ENCODE results near the gene ESD.
"Not testable (repeated sequence)": the region's sequence is repeated elsewhere in the genome, so short reads cannot be mapped to it uniquely, and the experiment has no call there.

The ESD gene

GRCh38 chr13:46761174-46761573 is 35.8 kb downstream of the ESD start:
- no peaks in the 10 kb centered on the region for H3K27me3 ChIP-seq (ENCODE audit: control insufficient read depth, insufficient read depth, low read length)
- H3K9me3 ChIP-seq (ENCODE audit: control insufficient read depth, insufficient read depth, low read depth, low read length) = no peaks in the 10 kb centered on the region
- no peak overlapping the region for H3K27ac ChIP-seq (ENCODE audit: low read depth, low read length)
- no peak overlapping the region for H3K4me3 ChIP-seq (ENCODE audit: low read depth, low read length)
- H3K9ac ChIP-seq (ENCODE audit: low read length) = no peak overlapping the region
- no peaks in the 10 kb centered on the region for H3K36me3 ChIP-seq (ENCODE audit: control insufficient read depth, insufficient read depth, low read length)
- H3K4me1 ChIP-seq (ENCODE audit: control insufficient read depth, insufficient read depth, low read length) = peaks cover 4% of the 10 kb centered on the region; the same call in 1 of the 2 replicates

DNA sequence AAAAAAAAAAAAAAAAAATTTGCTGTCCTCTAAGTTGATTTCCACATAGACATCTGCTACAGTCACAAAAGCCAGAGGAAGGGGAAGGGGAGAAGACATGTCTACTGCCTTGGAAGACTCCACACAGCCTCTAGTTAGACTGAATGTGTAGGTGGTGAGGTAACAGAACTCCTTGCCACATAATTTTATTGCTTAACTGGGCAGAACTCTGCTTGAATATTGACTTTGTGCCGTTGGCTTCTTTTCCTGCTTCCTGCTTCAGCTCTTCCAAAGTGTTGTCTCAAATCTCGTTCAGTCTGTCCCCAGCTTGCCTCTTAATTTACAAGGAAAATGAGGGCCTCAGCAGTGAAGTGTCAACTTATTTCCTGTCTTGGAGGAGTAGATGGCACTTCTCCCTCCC is 37.1 kb downstream of the ESD start:
- Histone ChIP-seq H3K4me1 (ENCODE audit: control insufficient read depth, insufficient read depth, low read length) (peaks cover 4% of the 10 kb centered on the region; the same call in 1 of the 2 replicates), H3K27me3 (ENCODE audit: control insufficient read depth, insufficient read depth, low read length) (no peaks in the 10 kb centered on the region), H3K9ac (ENCODE audit: low read length) (no peak overlapping the region), H3K36me3 (ENCODE audit: control insufficient read depth, insufficient read depth, low read length) (no peaks in the 10 kb centered on the region), H3K27ac (ENCODE audit: low read depth, low read length) (no peak overlapping the region), H3K9me3 (ENCODE audit: control insufficient read depth, insufficient read depth, low read depth, low read length) (no peaks in the 10 kb centered on the region), H3K4me3 (ENCODE audit: low read depth, low read length) (no peak overlapping the region)

- H3K27me3 ChIP-seq (ENCODE audit: control insufficient read depth, insufficient read depth, low read length) = no peaks in the 10 kb centered on the region
- no peak overlapping the region for H3K27ac ChIP-seq (ENCODE audit: low read depth, low read length)
- H3K4me3 ChIP-seq (ENCODE audit: low read depth, low read length) = no peak overlapping the region
- no peaks in the 10 kb centered on the region for H3K36me3 ChIP-seq (ENCODE audit: control insufficient read depth, insufficient read depth, low read length)
- no peak overlapping the region for H3K9ac ChIP-seq (ENCODE audit: low read length)
- H3K4me1 ChIP-seq (ENCODE audit: control insufficient read depth, insufficient read depth, low read length) = peaks cover 4% of the 10 kb centered on the region; the same call in 1 of the 2 replicates
- no peaks in the 10 kb centered on the region for H3K9me3 ChIP-seq (ENCODE audit: control insufficient read depth, insufficient read depth, low read depth, low read length)
These were observed 39.3 kb downstream of the ESD start for GRCh38 chr13:46757640-46758039.

GRCh38 chr13:46756977-46757376 is 40.0 kb downstream of the ESD start:
- Histone ChIP-seq H3K4me1 (ENCODE audit: control insufficient read depth, insufficient read depth, low read length) (peaks cover 4% of the 10 kb centered on the region; the same call in 1 of the 2 replicates), H3K4me3 (ENCODE audit: low read depth, low read length) (no peak overlapping the region), H3K9me3 (ENCODE audit: control insufficient read depth, insufficient read depth, low read depth, low read length) (no peaks in the 10 kb centered on the region), H3K27ac (ENCODE audit: low read depth, low read length) (no peak overlapping the region), H3K27me3 (ENCODE audit: control insufficient read depth, insufficient read depth, low read length) (no peaks in the 10 kb centered on the region), H3K9ac (ENCODE audit: low read length) (no peak overlapping the region), H3K36me3 (ENCODE audit: control insufficient read depth, insufficient read depth, low read length) (no peaks in the 10 kb centered on the region)

- H3K27ac ChIP-seq (ENCODE audit: low read depth, low read length); H3K4me1 ChIP-seq (ENCODE audit: control insufficient read depth, insufficient read depth, low read length); H3K4me3 ChIP-seq (ENCODE audit: low read depth, low read length); H3K27me3 ChIP-seq (ENCODE audit: control insufficient read depth, insufficient read depth, low read length); H3K9me3 ChIP-seq (ENCODE audit: control insufficient read depth, insufficient read depth, low read depth, low read length); H3K36me3 ChIP-seq (ENCODE audit: control insufficient read depth, insufficient read depth, low read length); H3K9ac ChIP-seq (ENCODE audit: low read length): not testable (repeated sequence)
These were observed 41.5 kb downstream of the ESD start for GRCh38 chr13:46755508-46755907.

DNA sequence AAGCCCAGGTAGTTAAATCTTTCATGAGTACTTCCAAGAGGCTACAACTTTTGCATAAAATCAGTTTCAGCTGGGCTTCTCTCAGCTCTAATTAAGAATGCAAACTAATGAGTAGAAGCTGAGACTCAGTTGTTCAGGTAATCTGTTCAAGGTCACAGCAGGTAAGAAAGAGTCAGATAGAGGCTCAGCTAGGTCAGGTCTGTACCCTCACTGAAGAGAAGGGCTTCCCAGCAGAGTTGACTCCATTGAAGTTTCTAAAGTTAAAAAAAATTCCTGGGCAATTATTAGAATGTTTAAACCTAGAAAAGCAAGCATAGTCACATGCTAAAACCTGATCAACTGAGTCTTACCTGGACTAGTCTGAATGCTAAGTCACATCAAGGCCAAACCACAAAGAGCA is 42.1 kb downstream of the ESD start:
- peaks cover 4% of the 10 kb centered on the region for H3K36me3 ChIP-seq (ENCODE audit: control insufficient read depth, insufficient read depth, low read length)
- H3K27ac ChIP-seq (ENCODE audit: low read depth, low read length) = no peak overlapping the region
- no peak overlapping the region for H3K4me3 ChIP-seq (ENCODE audit: low read depth, low read length)
- H3K9me3 ChIP-seq (ENCODE audit: control insufficient read depth, insufficient read depth, low read depth, low read length) = no peaks in the 10 kb centered on the region
- no peak overlapping the region for H3K9ac ChIP-seq (ENCODE audit: low read length)
- no peaks in the 10 kb centered on the region for H3K27me3 ChIP-seq (ENCODE audit: control insufficient read depth, insufficient read depth, low read length)
- peaks cover 4% of the 10 kb centered on the region; the same call in 1 of the 2 replicates for H3K4me1 ChIP-seq (ENCODE audit: control insufficient read depth, insufficient read depth, low read length)

DNA sequence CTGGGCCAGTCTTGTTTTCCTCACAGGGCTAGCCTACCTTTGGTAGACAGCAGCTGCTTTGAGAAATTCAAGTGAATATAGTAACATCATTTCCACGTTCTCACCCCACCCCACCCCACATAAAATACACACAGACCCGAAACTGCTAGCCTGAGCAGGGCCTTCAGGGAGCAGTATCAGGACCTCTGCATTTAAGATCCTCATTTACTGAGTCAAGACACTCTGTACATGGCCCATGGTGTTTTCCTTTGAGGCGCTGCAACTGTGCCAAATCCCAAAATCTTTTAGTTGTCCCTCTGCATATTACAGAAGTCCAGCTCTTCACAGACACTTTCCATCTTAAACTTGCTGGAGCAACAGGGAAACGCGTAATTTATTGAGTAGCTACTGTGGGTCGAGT is 43.0 kb downstream of the ESD start:
- H3K4me1 ChIP-seq (ENCODE audit: control insufficient read depth, insufficient read depth, low read length) = peaks cover 4% of the 10 kb centered on the region; the same call in 1 of the 2 replicates
- H3K4me3 ChIP-seq (ENCODE audit: low read depth, low read length) = no peak overlapping the region
- no peaks in the 10 kb centered on the region for H3K27me3 ChIP-seq (ENCODE audit: control insufficient read depth, insufficient read depth, low read length)
- no peaks in the 10 kb centered on the region for H3K9me3 ChIP-seq (ENCODE audit: control insufficient read depth, insufficient read depth, low read depth, low read length)
- peaks cover 6% of the 10 kb centered on the region for H3K36me3 ChIP-seq (ENCODE audit: control insufficient read depth, insufficient read depth, low read length)
- no peak overlapping the region for H3K27ac ChIP-seq (ENCODE audit: low read depth, low read length)
- H3K9ac ChIP-seq (ENCODE audit: low read length) = no peak overlapping the region

DNA sequence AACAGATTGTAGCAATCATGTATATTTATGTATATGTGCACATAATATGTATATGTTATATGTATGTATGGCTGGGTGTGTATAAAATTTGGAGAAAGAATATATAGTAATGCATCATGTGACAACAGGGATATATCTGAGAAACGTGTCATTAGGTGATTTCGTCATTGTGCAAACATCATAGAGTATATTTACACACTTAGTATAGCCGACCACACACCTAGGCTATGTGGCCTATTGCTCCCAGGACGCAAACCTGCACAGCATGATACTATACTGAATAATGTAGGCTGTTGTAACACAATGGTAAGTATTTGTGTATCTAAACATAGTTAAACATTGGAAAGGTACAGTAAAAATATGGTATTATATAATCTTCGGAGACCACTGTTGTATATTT is 43.8 kb downstream of the ESD start:
- Histone ChIP-seq H3K27ac (ENCODE audit: low read depth, low read length) (no peak overlapping the region), H3K9me3 (ENCODE audit: control insufficient read depth, insufficient read depth, low read depth, low read length) (no peaks in the 10 kb centered on the region), H3K9ac (ENCODE audit: low read length) (no peak overlapping the region), H3K4me1 (ENCODE audit: control insufficient read depth, insufficient read depth, low read length) (peaks cover 4% of the 10 kb centered on the region; the same call in 1 of the 2 replicates), H3K4me3 (ENCODE audit: low read depth, low read length) (no peak overlapping the region), H3K27me3 (ENCODE audit: control insufficient read depth, insufficient read depth, low read length) (no peaks in the 10 kb centered on the region), H3K36me3 (ENCODE audit: control insufficient read depth, insufficient read depth, low read length) (peaks cover 9% of the 10 kb centered on the region)

DNA sequence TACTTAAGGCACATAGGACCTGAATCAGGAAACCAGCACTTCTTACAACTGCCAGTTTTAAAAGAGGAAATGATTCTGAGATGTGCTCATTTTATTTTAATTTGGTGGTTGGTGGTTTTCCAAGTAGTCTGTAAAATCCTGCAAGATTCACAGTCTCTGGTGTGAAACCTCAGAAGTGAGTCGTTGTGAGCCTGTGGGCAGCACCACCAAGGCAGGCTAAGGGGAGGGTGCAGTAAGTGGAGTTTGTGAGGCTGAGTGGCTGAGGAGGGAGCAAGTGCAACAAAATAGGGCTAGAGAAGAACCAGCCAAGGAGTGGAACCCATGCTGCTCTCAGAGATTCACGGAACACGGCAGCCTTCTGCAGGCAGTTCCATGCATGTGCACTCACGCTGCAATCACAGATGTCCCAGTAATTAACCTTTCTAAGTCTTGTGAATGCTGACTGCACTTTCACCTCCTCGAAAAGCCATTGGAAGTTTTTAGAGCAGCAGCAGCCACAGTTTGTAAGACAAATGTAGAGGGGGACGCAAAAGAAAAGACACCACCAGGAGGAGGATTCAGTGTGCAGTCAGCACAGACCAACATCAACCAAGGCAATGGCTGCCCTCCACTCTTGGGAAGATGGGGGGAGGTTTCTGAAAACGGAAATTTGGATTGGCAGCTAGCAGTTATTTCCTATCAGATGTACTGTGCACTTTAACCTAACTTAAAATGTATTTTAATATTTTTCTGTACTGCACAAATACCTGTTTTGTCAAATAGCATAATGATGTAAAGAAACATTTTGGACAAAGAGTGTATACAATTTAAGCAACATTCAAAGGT is 44.9 kb downstream of the ESD start:
- H3K4me1 ChIP-seq (ENCODE audit: control insufficient read depth, insufficient read depth, low read length) = peaks cover 3% of the 10 kb centered on the region; the same call in 1 of the 2 replicates
- H3K9me3 ChIP-seq (ENCODE audit: control insufficient read depth, insufficient read depth, low read depth, low read length) = no peaks in the 10 kb centered on the region
- H3K27ac ChIP-seq (ENCODE audit: low read depth, low read length) = no peak overlapping the region
- peaks cover 9% of the 10 kb centered on the region for H3K36me3 ChIP-seq (ENCODE audit: control insufficient read depth, insufficient read depth, low read length)
- no peak overlapping the region for H3K4me3 ChIP-seq (ENCODE audit: low read depth, low read length)
- no peaks in the 10 kb centered on the region for H3K27me3 ChIP-seq (ENCODE audit: control insufficient read depth, insufficient read depth, low read length)
- H3K9ac ChIP-seq (ENCODE audit: low read length) = no peak overlapping the region

GRCh38 chr13:46749951-46750350 is 47.0 kb downstream of the ESD start:
- Histone ChIP-seq H3K9me3 (ENCODE audit: control insufficient read depth, insufficient read depth, low read depth, low read length) (no peaks in the 10 kb centered on the region), H3K27ac (ENCODE audit: low read depth, low read length) (no peak overlapping the region), H3K4me1 (ENCODE audit: control insufficient read depth, insufficient read depth, low read length) (no peaks in the 10 kb centered on the region), H3K36me3 (ENCODE audit: control insufficient read depth, insufficient read depth, low read length) (peaks cover 13% of the 10 kb centered on the region), H3K9ac (ENCODE audit: low read length) (no peak overlapping the region), H3K27me3 (ENCODE audit: control insufficient read depth, insufficient read depth, low read length) (no peaks in the 10 kb centered on the region), H3K4me3 (ENCODE audit: low read depth, low read length) (no peak overlapping the region)

DNA sequence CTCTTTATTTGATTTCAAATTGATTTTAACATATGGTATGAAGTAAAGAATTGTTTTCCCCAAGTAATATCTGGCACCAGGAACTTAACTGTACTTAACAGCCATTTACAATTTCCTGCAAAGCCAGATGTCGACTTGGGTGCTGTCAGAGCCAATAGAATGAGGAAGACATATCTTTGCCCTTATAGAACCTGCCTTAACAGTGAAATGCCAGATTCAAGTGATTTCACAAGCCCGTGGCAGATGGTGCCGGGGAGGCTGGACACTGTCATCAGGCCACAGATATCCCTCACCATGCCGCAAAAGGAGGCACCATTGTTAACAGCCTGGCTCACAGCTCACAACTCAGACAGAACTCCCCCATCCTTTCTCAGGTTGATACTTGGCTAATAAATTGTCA is 48.7 kb downstream of the ESD start:
- Histone ChIP-seq H3K4me1 (ENCODE audit: control insufficient read depth, insufficient read depth, low read length) (no peaks in the 10 kb centered on the region), H3K27me3 (ENCODE audit: control insufficient read depth, insufficient read depth, low read length) (no peaks in the 10 kb centered on the region), H3K4me3 (ENCODE audit: low read depth, low read length) (no peak overlapping the region), H3K36me3 (ENCODE audit: control insufficient read depth, insufficient read depth, low read length) (peaks cover 15% of the 10 kb centered on the region), H3K9ac (ENCODE audit: low read length) (no peak overlapping the region), H3K27ac (ENCODE audit: low read depth, low read length) (no peak overlapping the region), H3K9me3 (ENCODE audit: control insufficient read depth, insufficient read depth, low read depth, low read length) (no peaks in the 10 kb centered on the region)
